ENCODE data around the gene SIPA1.
"Not testable (repeated sequence)": the region's sequence is repeated elsewhere in the genome, so short reads cannot be mapped to it uniquely, and the experiment has no call there.

Gene SIPA1

DNA sequence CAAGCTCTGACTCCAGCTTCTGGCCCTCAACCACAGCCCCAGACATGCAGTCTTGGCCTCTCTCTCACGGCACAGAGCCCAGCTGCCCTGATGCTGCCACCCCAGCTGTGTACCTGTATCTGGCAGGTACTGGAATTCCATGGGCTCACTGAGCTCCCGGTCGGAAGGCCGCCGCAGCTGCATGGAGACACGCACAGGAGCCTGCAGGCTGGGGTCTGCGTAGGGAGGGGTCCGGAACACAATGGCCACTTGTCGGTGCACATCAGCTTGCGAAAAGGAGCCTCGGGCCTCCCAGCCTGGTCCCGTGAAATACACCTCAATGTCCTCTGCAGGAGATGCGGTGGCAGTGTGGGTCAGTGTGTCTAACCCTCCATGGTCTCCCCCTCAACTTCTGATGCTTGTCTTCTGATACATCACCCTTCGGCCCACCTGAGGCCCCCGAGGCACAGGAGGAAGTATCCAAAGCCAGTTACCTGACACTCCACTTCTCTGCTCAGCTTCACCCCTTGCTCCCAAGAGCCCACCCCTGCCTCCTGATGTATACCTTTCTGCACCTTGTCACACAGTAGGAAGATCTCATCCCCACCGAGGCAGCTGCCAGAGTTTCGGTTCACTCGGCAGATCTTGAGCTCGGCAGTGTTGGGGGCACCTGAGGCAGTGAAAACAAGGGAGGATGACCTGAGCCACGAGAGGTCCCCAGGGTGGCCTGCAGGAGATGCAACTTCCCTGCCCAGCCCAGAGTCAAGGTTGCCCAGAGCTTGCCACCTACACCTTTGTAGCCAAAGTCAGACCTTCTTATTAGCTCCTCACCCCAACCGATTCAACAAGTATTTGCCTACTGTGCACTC, 20.5 kb downstream of the SIPA1 start:
- no peak for DNase-seq (ENCODE audit: low spot score)

DNA sequence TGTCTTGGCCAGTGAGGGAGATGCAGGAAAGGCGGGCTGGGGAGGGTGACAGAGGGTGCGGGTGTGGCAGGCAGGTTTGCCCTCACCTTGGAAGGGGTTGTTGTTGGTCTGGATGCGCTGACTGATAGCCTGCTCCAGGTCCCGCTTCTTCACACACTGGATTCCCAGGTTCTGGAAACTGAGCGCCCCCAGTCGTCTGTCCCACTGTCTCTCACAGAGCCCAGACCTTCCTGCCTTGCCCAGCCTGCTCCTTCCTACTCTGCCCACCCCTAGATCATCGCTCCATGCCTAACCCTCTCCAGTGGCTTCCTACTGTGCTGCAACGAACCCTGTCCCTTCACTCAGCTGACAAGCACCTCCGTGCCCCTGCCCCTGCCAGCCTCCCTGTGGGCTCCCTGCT, 22.1 kb downstream of the SIPA1 start:
- no peak for DNase-seq (ENCODE audit: low spot score)

DNA sequence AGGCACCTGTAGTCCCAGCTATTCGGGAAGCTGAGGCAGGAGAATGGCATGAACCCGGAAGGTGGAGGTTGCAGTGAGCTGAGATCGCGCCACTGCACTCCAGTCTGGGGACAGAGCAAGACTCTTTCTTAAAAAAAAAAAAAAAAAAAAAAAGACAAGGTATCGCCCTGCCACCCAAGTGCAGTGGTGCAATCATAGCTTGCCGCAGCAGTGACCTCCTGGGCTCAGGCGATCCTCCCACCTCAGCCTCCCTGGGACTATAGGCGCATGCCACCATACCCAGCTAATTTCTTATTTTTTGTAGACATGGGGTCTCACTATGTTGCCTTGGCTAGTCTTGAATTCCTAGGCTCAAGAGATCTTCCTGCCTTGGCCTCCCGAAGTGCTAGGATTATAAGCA, 23.0 kb downstream of the SIPA1 start:
- DNase-seq (ENCODE audit: low spot score), result not testable (repeated sequence)

DNA sequence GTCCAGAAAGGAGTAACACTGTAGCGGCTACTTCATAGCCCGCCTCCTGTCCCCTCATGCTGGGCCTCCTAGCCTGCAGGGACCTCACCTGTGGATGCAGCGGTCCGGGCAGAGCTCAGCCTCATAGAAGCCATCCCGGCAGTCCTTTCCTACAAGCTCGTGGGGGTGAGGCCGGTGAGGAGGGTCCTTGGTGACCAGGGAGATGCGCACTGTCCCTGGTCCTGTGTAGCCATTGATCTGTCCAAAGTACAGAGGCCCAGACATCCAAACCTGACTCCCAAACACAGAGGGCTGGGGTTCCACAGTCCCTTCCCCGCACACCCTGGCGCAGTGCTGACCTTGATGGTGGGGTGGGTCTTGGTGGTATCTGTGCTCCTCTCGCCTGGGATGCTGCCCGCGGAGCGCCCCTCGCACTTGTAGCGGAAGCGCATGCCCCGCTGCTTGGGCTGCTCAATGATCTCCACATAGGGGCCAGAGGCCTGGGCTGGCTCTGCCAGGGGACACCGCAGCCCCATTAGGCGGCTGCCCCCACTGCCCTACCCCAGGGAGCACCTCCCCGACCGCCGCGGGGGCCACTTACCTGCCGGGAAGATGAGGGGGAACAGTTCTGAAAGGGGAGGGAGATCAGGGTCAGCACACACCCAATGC, 23.8 kb downstream of the SIPA1 start:
- DNase-seq (ENCODE audit: low spot score), result no peak

DNA sequence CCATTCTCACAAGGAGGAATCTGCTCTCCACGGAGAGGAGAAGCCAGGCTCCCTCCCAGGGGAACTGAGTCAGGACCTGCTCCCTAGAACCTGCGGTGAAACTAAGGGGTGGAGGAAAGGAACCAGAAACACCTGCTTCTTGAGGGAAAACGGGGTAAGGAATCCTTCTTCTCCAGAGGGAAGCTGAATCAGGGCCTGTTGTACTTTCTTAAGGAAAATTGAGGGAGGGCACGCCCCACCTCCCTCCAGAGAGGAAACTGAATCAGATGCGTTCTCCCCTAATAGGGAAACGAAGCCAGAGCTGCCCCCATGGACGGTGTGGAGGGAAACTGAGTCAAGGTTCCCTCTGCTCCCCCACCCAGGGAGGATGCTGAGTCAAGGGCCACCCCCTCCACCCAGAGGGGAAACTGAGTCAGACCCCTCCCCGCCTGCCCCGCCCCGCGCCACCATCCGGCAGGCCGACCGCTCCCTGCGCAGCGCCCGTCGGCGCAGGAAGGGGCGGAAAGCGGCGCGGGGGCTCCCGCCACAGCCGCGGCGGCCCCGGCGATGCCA, 24.4 kb downstream of the SIPA1 start:
- DNase-seq (ENCODE audit: low spot score), result no peak

DNA sequence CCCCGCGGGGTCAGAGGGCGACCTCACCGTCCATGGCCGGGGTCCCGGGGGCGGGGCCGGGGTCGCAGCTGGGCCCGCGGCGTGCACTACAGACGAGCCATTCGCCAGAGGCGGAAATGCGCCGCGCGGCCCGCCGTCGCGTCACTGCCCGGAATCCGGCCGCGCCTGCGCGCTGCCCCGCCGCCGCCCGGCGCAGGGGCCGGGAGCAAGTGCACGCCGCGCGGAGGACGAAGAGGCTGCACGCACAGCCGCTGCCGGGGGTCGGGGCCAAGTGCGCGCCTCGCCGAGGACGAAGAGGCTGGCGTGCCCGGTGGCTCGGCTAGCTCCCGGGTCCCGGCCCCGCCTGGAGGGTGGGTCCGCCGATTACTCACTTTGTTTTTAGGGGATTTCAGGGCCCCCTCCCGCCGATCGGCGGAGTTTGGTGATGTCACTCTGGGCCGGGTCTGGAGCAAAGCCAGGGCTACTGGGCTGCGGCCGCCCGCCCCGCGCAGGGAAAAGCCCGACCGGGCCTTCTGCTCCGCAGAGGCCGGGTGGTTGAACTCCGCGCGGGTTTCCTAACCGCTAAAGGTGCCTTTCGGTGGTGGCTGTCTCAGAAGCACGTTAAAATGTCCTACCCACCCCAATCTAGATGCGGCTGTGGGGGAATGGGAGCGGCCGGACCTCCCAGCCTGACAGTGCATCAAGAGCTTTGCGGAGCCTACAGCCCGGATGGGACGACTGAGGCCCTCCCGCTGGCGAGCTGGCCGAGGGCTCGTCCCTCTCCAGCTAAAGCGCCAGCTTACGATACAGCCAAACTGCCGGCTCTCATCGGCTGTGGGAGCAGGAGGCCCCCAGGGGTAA, 25.1 kb downstream of the SIPA1 start, which contains the start of gene RELA:
TSS of gene RELA (minus strand) at position 118 of the 840 bp plus-strand sequence. CDS start at position 34, 84 bp downstream.
- DNase-seq (ENCODE audit: low spot score), result peak; percentile 94

DNA sequence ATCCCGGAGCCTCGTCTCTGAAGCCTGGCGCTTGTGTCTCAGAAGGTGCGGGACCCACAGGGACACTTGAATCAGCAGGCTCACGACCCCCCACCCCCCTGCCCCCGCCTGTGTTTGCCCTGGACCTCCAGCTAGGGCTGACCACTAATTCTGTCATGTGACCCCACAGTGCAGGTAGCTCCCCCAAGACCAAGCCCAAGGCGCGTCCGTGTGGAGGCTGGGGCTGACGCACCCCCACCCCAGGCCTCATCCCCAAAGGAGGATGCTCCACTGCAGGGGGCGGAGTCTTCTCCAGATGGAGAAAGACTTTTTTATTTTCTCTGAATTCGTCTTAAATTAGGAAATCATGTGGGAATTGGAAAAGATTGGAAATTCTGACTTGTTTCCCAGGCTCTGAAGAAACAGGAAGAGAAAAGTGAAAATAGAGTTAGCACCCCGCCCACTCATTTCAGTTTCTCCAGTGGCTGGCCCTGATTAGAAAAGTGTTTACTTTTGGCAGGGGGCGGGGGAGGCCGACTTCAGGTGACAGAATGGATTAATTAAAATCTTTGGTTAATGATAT, 25.8 kb downstream of the SIPA1 start:
- no peak for DNase-seq (ENCODE audit: low spot score)

DNA sequence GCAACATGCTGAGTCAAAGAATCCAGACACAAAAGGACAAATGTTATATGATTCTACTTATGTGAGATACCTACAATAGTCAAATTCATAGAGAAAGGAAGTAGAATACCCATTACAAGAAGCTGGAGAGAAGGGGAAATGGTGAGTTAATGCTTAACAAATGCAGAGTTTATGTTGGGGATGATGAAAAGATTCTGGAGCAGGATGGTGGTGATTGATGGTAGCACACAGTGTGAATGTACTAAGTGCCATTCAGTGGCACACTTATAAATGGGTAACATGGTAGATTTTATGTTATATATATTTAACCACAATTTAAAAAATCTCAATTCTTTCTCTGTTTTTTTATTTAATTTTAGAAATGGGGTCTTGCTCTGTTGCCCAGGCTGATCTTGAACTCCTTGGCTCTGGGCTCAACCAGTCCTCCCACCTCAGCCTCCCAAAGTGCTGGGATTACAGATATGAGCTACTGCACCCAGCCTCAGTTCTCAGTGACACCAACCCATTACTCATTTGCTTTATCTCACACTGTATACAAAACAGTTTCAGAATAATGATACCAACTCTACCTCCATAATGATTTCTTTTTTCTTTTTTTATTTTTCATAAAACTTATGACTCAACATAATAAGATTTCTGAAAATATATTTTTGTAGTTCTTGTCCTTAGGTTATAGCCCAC, 34.4 kb downstream of the SIPA1 start:
- DNase-seq (ENCODE audit: low spot score), result no peak

DNA sequence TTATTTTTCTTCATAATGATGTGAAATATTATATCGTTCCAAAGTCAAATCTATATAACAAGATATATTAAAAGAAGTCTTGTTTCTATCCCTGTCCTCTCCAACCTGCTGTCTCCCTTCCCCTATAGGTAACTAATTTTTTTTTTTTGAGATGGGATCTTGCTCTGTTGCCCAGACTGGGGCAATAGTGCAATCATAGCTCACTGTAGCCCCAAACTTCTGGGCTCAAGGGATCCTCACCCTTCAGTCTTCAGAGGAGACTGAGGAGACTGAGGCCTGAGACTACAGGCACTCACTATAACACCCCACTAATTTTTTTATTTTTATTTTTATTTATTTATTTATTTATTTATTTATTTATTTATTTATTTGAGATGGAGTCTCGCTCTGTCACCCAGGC, 35.1 kb downstream of the SIPA1 start:
- no peak for DNase-seq (ENCODE audit: low spot score)

DNA sequence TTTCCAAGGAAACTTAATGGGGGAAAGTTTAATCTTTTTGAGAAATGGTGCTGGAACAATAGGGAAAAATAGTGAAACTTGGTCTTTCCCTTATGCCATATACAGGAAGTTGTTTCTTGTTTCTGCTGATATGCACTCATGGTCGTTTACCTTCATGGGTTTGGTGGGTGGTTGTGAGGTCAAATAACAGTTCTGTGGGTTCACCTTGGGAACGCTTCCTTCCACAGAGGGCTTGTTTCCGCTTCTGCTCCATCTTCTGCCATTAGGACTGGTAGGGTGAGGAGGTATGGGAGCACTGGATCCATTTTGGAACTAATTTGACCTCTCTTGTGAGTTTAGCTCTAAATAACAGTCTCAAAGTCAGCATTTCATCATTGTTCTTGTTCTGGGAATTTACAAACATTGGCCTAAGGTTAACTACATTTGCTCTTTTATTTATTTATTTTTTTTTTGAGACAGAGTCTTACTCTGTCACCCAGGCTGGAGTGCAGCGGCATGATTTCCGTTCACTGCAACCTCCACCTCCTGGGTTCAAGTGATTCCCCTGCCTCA, 42.4 kb downstream of the SIPA1 start:
- no peak for DNase-seq (ENCODE audit: low spot score)

DNA sequence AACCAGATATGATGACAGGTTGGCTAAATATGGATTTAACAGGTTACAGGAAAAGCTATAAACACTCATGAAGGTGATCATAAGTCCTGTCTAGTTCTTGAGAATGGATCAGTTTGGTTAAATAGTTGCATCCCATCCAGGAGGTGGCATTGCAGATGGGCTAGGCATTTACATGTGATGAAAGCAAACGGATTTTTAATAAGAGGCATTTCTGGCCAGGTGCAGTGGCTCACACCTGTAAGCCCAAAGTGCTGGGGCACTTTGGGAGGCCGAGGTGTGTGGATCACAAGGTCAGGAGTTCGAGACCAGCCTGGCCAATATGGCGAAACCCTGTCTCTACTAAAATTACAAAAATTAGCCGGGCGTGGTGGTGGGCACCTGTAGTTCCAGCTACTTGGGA, 45.6 kb downstream of the SIPA1 start:
- not testable (repeated sequence) for DNase-seq (ENCODE audit: low spot score)

DNA sequence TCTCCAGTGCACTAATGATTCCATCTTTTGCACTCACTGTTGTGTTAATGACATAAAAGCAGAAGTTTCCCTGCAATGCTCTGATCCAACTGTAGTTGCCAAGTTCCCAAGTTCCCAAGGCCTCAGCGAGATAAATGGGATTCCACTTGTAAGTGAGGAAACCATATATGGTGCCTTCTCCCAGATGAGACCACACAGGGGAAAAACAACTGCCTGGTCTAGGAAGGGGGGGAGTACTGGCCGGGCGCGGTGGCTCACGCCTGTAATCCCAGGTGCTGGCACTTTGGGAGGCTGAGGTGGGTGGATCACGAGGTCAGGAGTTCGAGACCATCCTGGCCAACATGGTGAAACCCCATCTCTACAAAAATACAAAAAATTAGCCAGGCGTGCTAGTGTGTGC, 48.1 kb downstream of the SIPA1 start:
- DNase-seq (ENCODE audit: low spot score), result no peak

DNA sequence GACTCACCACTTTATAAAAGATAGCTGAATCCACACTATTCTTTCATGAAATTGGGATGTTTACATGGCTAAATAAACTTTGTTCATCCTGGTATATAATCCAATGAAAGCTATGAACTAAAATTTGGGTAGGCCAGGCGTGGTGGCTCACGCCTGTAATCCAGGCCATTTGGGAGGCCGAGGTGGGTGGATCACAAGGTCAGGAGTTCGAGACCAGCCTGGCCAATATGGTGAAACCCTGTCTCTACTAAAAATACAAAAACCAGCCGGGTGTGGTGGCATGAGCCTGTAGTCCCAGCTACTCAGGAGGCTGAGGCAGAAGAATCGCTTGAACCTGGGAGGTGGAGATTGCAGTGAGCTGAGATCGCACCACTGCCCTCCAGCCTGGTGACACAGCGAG, 53.9 kb downstream of the SIPA1 start:
- DNase-seq (ENCODE audit: low spot score), result not testable (repeated sequence)

DNA sequence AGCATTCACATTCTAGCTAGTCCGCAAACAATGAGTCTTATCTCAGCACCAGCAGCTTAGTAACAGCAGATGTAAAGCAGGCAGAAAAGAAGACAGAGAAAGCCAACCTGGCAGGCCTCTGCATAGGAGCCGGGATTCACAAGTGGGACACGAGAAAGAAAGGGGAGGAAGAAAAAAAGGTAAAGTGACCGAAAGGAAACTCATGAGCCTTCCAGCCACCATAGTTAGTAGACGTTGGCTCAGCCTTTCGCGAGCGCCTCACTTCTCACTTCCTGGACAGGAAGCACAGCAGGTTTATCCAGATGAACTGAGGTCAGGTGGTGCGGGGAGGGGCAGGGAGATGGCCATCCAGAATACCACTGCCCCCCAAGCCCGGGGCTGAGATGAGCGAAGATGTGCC, 54.5 kb downstream of the SIPA1 start:
- DNase-seq (ENCODE audit: low spot score), result no peak

DNA sequence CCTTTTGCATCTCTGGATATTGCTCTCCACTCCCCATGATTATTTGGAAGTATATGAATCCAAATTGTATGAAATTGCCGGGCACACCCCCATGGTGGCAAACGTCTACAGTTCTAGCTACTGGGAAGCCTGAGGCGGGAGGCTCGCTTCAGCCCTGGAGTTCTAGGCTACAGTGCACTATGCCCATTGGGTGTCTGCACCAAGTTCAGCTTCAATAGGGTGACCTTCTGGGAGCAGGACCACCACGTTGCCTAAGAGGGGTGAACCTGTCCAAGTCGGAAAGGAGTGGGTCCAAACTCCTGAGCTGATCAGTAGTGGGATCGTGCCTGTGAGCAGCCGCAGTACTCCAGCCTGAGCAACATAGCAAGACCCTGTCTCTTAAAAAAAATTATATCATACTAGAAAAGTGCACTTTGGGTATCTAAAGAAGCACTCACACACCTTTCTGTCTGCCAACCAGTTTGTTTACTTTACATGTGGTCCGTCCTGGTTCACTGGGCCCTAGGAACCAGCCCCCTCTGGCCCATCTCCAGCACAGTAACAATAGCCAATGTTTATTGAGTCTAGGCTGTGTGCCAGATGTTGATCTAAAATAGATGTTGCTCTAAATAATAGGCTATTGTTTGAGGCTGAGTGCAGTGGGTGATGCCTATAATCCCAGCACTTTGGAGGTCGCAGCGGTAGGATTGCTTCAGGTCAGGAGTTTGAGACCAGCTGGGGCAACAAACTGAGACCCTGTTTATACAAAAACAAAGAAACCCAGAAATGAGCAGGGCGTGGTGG, 57.7 kb downstream of the SIPA1 start:
- DNase-seq (ENCODE audit: low spot score), result peak; percentile 58

DNA sequence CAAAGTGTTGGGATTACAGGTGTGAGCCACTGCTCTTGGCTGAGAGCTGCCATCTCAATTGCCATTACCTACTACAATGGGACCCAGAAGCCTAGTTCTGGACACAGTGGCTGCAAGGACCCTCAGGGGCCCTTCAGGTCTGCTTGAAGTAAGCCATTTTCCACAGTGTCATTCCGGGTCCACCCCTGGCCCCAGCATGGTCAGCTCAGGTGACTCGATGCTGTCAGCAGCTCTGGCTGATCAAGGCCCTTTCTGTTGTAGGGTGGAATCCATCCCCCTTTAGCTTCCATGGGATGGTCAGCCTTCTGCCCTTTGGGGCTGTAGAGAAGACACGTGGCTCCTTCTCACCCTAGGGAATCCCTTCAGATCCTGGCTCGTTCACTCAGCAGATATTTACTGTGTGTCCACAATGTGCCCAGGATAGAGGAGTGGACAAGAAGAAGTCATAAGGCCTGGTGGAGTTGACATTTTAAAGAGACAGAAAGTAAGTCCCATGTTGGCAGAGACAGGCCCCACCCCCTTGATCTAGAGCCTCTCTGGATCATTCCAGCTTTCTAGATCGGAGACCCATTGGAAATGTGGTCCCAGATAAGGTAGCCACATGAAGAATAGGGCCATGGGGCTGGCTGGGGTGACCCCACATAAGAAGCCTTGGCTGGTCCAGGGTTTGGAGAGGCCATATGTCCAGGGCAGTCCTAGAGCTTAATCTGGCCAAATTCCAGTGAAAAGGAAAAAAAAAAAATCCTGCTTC, 59.1 kb downstream of the SIPA1 start:
- DNase-seq (ENCODE audit: low spot score), result no peak

DNA sequence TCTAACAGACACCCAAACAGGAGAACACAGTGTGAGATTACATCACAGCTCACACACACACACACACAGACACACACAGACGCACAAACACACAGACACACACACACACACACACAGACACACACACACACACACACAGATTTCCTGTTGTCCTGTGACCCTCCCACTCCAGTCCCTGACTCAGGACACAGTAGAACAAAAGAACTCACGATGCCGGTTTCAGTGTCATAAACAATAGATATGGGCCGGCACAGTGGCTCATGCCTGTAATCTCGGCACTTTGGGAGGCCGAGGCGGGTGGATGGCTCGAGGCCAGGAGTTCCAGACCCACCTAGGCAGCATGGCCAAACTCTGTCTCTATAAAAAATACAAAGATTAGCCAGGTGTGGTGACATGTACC, 60.3 kb downstream of the SIPA1 start:
- no peak for DNase-seq (ENCODE audit: low spot score)

DNA sequence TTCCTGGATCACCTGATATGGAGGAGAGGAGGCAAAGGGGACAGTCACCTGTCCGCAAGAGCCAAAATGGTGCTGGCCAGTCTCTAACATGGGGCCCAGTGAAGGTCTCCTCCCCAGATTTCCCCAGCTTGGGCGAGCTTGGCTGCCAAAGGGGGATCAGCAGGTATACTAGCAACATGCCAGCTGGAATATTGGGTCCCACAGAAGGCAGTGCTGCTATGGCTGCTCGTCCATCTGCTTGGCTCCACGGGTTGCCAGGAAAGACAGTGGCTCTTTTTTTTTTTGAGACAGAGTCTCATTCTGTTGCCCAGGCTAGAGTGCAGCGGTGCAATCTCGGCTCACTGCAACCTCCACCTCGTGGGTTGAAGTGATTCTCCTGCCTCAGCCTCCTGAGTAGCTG, 61.4 kb downstream of the SIPA1 start:
- no peak for DNase-seq (ENCODE audit: low spot score)

DNA sequence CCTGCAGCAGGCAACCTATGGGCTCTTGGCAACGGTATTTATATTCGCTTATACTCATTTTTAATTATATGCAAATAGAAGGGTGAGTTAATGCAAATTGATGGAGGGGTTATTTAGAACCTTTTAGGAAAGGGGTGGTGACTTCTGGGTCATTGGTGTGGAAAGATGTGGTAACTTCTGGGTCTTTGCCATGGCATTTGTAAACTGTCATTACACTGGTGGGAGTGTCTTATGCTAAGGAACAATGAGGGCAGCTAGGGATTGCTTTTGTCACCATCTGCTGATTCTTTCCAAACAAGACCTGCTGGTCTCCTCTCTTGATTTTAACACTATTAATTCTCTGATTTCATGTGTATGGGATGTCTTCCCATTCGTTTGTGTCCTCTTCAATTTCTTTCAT, 62.5 kb downstream of the SIPA1 start:
- DNase-seq (ENCODE audit: low spot score), result no peak

All from SW480 (cell line).